Mesenteric fat pad (tissue), 1 donor: Measurements from ENCODE around the gene BRDT. TPM values are rescaled to one million over a fixed set of nuclear protein-coding genes. Genes with fewer than 3 reads are reported as not detected.

Experiments
- DNase-seq: peaks from one replicate; pipeline ENCODE4 v3.0.0-alpha.2; 2020; ENCODE audit warnings: low spot score
- long read RNA-seq: library from polyadenylated mRNA; unstranded; transcript quantifications from one replicate; pipeline ENCODE4 v2.0.0, GENCODE V29; 2020
- total RNA-seq: library from RNA; stranded (reverse); fragmentation: NEBNext Ultra II Directional; extraction: Animal tissue kit (Norgen Biotek cat#: 25700); gene quantifications from one replicate; pipeline ENCODE4 v1.2.1, GENCODE V29; 2021
- donor health status: DM: yes; HTN: yes; CAD: no.

The BRDT gene
- not detected for total RNA-seq
- long read RNA-seq: 0 reads

- DNase-seq: no peak
These were observed at the start of gene BRDT for GRCh38 chr1:91949356-91949699. Gene BRDT, plus strand, starts transcription at chr1:91949401. Its CDS starts 13,354 bp downstream, at chr1:91962755.

- DNase-seq: no peak
These were observed 48.6 kb upstream of the BRDT start for GRCh38 chr1:91900562-91900961.

DNA sequence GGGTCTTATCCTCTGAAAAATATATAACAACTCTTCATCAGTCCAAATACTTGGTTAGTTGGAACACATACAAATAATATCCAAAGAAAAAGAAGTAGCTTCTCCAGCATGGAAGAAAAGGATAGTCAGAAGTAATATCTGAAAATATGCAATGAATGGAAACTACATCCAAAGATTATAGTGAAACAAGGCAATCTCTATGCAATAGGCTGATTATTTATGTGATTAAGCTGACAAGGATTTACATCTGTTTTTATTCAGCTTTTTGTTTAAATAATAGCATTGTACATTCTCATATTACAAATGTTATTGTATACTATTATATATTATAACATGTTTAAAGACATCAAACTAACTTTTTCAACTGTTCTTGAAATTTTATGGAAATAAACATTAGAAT lies 48.0 kb upstream of the BRDT start:
- no peak for DNase-seq

GRCh38 chr1:91912266-91912665 lies 36.9 kb upstream of the BRDT start:
- no peak for DNase-seq

- DNase-seq: no peak
These were observed 36.2 kb upstream of the BRDT start for GRCh38 chr1:91913018-91913417.

DNA sequence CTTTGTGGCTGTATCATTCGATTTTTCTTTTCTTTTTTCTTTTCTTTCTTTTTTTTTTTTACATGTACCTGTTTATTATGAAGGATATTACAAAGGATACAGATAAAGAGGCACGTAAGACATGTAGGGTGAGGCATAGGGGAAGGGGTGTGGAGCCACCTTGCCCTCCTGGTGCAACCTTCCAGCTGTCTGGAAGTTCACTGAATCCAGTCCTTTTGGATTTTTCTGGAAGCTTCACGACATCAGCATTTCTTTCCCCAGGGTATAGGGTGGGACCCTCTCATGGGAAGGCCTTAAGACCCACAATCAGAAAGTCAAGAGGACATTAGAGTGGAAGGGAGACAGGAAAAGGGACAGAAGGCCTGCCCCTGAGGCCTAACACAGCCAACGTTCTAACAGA lies 33.2 kb upstream of the BRDT start:
- no peak for DNase-seq

DNA sequence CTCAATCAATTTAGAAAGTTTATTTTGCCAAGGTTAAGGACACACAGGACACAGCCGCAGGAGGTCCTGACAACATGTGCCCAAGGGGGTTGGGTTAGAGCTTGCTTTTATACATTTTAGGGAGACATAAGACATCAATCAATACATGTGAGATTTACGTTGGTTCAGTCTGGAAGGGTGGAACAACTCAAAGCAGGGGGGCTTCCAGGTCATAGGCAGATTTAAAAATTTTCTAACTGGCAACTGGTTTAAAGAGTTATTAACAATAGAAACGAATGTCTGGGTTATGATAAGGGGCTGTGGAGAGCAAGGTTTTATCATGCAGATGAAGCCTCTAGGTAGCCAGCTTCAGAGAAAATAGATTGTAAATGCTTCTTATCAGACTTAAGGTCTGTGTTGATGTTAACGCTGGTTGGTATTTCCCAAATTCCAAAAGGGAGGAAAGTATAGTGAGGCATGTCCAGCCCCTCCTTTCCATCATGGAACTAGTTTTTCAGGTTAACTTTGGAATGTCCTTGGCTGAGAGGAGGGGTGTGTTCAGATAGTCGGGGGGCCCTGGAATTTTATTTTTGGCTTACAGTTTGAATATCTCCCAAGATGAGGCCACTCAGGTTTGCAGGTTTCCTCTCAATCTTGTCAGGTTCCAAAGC lies 32.3 kb upstream of the BRDT start:
- no peak for DNase-seq

DNA sequence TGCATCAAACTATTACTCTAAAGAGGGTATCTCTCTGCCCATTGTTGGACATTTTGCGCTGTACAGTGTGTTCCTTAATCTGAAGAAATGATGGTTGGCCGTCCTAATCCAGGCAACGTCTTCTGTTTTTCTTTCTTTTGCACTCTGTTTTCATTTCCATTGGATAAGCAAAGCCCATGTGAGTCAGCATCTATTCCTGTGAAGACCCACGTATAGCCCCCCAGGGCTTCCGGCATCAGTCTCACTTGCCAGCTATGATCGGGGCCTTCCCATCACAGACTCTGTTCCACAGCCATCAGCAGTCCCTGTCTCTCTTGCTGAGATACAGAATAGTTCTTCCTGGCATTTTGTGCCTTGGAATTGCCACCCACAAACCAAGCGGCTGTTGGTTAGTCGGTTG lies 29.2 kb upstream of the BRDT start:
- DNase-seq: no peak

GRCh38 chr1:91924146-91924545 lies 25.1 kb upstream of the BRDT start:
- DNase-seq: peak; percentile 47

GRCh38 chr1:91925644-91926435 lies 23.4 kb upstream of the BRDT start:
- no peak for DNase-seq

DNA sequence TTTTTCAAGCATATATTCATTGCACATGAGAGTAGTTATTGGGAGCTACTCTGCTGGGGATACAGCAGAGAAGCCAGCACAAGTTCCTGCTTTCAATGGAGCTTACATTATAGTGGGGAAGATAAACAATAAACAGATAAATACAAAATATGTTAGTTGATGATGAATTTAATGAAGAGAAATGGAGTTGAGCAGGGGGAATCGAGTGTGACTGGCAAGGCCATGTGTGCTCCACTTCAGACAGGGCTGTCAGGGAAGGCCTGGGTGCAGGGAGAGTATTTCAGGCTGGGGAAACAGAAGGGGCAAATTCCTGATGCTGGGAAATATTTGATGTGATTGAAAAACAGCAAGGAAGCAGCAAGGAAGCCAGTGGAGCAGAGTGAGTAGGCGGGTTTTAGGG lies 21.2 kb upstream of the BRDT start:
- peak; percentile 16 for DNase-seq

DNA sequence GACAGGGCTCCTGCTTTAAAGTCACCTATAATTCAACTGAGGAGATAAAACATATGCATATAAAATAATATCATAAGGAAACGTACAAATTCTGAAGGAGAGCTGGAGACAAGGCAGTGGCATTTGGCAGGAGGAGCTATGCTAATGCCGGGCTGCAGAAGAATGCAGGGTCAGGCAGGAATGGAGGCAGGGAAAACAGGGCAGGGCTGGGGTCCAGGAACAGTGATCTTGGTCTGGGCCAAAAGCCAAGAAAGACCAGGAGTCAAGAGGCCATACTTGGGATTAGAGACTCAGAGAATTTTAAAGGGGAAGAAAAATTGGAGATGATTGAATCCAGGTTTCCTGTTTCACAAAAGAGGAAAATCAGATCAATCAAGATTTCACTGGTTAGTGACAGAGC lies 20.0 kb upstream of the BRDT start:
- peak; percentile 6 for DNase-seq

DNA sequence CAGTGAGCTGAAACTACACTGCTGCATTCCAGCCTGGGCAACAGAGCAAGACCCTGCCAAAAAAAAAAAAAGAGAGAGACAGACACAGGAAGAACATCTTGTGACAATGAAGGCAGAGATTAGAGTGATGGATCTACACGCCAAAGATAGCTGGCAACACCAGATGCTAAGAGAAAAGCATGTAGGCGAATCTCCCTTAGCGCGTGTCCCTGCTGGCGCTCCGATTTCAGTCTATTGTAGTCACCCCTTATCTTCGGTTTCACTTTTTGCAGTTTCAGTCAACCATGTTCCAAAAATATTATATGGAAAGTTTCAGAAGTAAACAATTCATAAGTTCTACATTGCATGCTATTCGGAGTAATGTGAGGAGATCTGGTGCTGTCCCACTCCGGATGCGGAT lies 11.6 kb upstream of the BRDT start:
- DNase-seq: peak; percentile 12

DNA sequence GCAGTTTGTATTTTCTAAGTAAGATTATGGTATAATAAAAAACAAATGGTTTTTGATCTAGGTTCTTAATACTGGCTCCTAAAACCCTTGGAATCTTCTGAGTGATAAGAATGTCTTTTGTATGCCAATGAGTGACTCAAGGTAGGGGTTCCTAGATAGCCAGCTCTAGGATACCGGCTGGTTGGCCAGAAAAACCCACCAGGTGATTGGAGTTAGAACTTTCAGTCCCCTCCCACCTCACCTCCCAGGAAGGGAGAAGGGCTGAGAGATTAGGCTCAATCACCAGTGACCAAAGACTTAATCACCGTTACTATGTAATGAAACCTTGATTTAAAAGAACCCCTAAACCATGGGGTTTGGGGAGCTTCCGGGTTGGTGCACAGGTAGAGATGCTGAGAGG lies 8.7 kb upstream of the BRDT start:
- peak; percentile 37 for DNase-seq

GRCh38 chr1:91944087-91944486 lies 5.1 kb upstream of the BRDT start:
- no peak for DNase-seq

DNA sequence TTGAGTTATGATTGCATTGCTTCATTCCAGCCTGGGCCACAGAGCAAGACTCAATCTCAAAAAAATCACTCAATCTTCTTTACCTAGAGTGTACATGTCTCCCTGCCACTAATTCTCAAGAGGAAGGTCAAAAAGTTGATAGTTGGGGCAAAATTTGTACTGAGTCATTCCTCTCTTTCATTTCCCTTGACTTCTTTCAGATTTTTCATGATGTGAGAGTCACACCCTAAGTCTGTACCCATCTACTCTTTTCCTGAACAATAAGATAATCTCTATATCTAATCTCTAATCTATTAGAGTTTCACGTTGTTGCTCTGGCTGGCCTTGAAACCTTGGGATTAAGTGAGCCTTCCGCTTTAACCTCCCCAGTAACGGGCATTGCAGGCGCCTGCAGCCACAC lies 1.1 kb upstream of the BRDT start:
- DNase-seq: peak; percentile 9

GRCh38 chr1:91948501-91949355 lies 473 bp upstream of the BRDT start:
- peak; percentile 53 for DNase-seq

GRCh38 chr1:91952187-91952586 lies 3.0 kb downstream of the BRDT start:
- no peak for DNase-seq

GRCh38 chr1:91958926-91959325 lies 9.7 kb downstream of the BRDT start:
- no peak for DNase-seq

DNA sequence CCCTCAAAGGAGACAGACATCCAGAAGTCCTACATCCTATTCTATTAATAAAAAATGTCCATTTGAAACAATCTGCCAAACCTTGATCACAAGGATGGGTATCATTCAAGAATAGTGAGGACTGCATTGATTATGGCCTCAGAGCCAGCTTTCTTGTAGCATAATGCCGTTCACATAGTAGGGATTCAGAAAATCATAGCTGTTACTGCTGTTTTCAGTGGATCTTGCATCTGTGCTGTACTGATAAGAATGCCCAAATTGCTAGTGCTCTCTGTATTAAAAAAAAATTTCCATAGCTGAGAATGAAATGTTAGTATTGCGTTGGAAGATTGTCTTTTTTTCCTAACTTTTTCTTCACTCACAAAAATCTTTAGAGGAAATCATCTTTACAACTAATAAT lies 19.1 kb downstream of the BRDT start:
- DNase-seq: no peak

- no peak for DNase-seq
These were observed 30.2 kb downstream of the BRDT start for GRCh38 chr1:91979383-91979782.

GRCh38 chr1:91980663-91981062 lies 31.5 kb downstream of the BRDT start:
- no peak for DNase-seq
